Measurements from ENCODE around the gene KRT6C. TPM values are rescaled to one million over a fixed set of nuclear protein-coding genes. Genes with fewer than 3 reads are reported as not detected.

Gene KRT6C
- total RNA-seq, 1 donor from 2014 or later: not detected

DNA sequence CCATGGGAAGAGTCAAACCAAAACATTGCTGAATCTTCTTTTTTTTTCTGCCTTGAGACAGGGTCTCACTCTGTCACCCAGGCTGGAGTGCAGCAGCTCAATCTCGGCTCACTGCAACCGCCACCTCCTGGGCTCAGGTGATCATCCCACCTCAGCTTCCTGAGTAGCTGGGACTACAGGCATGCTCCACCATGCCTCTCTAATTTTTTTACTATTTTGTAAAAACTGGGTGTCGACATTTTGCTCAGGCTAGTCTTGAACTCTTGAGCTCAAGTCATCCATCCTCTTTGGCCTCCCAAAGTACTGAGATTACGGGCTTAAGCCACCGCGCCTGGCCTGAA lies 38.0 kb downstream of the KRT6C start:
- no peak for DNase-seq (ENCODE audit: low read depth in 2 of 2)

DNA sequence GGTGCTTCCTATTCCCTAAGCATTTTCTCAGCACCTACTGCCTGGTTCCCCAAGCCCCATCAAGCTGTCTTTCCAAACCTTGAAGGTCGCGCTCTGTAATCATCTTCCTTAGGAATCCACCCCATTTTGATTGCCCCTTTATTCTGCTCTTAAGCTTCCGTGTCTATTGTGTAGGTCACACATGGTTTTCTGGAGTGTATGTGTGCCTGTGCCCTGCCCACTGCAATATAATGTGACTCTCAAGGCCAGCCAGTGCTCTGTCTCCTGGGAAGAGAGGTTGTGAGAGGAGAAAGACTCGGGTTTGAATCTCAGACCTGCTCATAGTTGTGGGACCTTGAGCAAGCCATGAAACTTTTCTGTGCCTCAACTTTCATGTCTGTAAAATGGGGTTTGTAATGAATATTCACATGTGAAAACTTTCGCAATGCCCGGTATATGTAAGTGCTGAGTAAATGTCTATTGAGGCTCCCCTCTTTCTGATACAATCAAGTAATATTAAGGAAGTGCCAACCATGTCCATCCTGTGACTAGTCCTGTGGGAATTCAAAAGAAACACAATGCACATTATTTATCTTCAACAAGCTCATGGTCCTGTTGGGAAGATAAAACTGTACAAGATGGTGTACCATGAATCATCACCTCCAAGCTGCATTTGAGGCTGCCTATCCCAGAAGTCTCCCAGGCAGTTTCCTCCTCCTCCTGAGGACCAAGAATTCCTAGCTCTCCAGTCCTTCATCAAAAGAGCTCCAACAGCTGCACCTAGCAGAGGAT lies 38.7 kb downstream of the KRT6C start:
- peak in 1 of 2 donors; percentile 40 for DNase-seq (ENCODE audit: low read depth in 2 of 2)

DNA sequence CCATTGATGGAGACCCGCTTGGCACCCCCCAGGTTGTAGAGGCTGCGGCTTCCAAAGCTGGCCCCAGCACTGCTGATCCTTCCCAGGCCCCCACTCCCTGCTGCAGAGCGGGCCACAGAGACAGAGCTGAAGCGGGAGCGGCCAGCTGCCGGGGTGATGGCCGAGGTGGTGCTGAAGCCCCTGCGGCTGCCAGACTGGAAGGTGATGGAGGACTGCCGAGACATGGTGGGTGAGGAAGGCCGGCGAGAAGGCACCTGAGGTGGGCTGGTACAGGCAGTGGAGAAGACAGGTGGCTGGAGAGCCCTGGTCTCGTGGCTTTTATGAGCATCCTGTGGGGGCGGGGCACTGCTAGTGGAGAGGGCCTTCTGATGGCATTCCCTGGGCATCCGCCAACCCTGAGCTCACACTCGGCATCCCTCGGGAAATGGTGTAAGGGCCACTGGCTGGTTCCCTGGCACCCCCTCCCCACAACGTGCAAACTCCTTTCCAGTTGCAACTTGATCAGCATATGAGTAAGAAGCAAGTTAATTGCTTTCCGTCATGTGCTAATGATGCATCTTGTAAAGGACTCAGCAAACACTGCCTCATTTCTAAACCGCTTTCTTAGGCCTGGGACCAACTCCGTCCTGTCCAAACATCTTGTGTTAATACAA lies 39.4 kb downstream of the KRT6C start, which contains the start of gene KRT75:
TSS of gene KRT75 (minus strand) at position 291 of the 653 bp plus-strand sequence. CDS start at position 224, 67 bp downstream.
- no peak for DNase-seq (ENCODE audit: low read depth in 2 of 2)

DNA sequence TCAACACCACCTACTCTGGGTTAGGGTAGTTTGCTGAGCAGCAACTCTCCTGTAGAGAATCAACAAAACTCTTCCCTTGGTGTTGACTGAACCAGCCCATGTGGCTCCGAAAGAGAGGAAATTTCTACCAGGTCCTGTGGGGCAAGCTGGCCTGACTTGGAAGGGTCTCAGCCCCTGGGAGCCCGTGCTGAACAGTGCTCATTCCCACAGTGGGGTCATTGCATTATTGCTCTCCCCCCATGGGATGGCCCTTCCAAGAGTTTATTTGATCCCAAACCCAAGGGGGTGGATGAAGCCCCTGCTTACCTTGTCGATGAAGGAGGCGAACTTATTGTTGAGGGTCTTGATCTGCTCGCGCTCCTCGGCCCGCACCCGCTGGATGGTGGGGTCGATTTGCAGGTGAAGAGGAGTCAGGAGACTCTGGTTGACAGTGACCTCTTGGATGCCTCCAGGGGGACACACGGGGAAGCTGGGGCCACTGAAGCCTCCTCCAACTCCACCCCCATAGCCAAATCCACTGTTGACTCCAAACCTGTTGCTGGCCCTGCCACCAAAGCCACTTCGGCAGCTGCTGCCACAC lies 40.0 kb downstream of the KRT6C start:
- DNase-seq (ENCODE audit: low read depth in 2 of 2): no peak

DNA sequence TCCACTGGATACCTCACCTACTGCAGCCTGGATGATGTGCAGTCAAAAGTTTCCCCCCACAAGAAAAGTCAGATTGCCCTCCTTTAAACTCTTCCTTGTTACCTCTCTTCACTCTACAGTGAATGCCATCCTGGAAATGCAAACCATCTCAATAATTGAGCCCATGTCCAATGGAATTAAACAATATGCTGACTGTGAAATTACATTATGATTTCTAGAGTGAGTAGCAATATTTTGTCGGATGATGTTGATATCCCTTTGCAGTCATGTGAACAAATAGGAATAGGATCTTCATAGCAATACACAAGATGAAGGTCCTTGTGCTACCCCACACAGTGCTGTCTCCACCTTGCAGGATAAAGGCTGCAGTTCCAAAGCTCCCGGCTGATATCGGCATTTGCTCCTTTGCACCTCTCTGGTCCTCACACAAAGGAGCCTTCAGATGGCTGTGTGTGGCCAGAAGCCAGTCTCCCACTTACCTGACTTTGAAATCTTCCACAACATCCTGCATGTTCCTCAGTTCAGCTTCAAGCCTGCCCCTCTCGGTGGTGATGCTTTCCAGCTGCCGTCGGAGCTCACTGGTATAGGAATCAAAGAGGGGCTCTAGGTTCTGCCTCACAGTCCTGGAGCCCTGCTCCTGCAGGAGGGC lies 40.9 kb downstream of the KRT6C start:
- no peak for DNase-seq (ENCODE audit: low read depth in 2 of 2)

DNA sequence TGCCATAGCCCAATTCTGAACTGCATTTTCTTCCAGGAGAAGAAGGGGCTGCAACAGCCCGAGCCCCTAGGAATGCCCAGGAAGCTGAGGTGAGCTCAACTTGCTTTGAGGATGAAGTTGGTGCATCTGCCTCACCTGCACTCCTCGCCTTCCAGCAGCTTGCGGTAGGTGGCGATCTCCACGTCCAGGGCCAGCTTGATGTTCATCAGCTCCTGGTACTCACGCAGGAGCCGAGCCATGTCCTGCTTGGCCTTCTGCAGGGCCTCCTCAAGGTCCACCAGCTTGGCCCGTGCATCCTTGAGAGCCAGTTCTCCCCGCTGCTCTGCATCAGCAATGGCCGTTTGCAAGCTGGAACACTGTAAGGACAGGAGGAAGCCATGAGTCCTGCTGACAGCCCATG lies 45.5 kb downstream of the KRT6C start:
- DNase-seq (ENCODE audit: low read depth in 2 of 2): no peak

DNA sequence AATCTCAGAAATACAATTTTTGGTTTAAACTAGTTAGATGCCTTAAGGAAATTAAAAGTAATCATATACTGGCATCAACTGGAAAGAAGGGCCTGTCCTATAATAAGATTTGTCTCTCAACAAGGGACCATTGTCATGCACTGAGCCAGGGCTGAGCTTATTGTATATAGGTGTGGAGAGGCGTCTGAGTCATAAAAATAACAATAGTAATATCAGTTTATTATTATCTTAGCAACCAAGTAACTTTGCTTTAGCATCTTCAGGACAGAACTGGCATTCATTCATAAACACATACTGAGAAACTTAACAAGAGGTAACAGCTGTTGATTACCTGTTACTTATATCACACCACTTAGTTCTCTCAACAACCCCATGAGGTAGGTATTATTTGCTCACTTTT lies 46.5 kb downstream of the KRT6C start:
- peak in 1 of 2 donors; percentile 32 for DNase-seq (ENCODE audit: low read depth in 2 of 2)

DNA sequence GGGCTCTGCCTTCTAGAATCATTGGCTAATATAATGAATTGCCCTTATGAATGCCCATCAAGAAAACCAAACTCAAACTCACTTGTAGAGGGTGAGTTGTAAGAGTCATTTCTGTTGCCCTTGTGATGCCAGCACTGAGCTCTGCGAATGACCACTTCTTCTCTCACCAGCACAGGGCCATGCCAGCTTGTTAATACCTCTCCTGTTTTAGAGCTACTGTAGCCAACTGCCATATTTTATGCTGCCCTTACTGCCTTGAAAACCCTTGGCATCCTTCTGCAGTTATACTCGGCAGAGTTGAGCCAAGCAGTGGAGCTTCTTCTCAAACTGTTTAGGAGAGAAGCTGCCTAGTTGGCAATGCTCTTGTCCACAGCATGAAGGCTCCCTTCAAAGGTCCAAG lies 47.6 kb downstream of the KRT6C start:
- no peak for DNase-seq (ENCODE audit: low read depth in 2 of 2)

DNA sequence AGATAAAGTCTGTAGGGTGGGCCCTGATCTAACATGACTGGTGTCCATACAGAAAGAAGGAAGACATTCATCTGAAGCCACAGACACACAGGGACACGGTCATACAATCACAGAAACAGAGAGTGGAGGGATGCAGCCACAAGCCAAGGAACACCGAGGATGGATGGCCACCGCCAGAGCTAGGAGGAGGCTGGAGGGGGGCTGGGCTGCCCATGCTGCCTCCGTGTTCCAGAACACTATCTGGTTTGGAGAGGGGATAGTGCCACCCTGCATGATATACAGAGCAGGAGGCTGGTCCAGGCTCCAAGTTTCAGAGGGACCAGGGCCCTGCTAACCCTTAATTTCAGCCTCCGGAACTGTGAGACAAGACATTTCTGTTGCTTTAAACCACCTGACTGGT lies 48.1 kb downstream of the KRT6C start:
- no peak for DNase-seq (ENCODE audit: low read depth in 2 of 2)

DNA sequence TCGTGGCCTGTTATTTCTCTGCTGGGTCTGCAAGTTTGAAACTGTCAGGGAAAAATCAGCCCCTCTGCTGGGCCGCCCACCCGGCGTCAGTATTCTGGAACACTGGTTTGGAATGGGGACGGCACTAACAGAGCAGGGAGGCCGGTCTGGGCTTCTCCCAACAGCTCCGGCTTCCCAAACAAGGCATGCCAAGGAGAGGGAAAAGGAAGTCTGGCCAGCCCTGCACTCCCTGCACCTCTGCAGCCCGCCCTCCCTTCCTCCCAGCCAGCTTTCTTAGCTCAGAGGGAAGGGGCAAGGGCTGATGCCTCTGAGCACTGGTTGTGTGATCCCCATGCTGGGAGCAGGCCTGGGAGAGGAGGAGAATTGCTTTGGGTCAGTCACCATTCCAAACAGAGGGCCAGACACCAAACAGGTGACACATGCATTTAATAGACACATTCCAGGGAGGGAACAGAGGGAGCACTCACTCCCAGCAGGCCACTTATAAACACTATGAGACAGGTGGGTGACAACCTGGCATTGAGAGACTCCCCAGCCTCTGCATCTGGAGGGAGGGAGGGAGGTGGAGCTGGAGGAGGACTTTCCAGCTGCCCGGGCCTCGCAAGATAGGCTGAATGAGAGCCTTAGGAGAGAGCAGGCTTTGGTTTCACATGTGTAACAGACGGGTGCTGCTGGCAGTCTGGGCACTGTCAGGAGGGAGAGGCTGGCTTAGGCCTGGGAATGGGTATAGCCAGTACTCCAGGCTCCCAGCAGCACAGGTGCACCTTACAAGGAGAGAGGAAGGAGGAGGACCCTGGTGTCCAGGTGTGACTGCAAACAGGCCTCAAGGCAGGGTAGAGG lies 49.7 kb downstream of the KRT6C start:
- DNase-seq (ENCODE audit: low read depth in 2 of 2): no peak

DNA sequence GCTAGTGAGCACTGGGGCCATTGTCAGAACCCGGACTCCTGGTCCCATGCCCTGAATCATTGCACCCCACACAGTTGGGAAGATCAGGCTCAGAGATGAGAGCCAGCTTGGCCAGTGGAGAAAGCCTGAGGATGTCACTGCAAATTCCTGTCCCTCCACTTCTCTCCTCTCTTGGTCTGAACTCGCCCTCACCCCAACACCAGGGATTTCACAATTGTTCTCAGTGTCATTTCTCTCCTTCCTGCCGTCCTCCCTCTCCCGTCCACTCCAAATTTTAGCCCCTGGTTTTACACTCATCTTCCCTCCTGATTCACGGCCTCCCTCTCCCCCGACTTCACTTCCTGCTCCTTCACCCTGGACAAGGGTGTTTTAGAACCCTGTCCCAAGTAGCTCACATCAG lies 50.6 kb downstream of the KRT6C start:
- no peak for DNase-seq (ENCODE audit: low read depth in 2 of 2)

DNA sequence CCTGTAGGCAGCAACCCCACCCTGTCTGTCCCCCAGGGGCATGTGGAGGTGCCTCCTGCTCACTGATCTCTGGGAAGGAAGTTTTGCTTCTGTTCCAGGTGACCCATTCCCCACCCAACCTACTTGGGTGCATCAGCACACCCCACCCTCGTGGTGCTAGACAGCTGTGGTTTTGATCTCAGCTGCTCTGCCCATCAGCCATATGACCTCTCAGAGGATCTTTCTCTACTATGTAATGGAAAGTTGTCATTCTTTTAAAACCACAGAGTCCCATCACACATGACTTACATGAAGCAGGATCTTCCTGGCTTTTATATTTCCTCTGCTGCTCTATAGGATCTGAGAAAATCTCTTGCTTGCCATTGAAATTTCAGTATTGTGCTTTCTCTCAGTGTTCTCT lies 53.9 kb downstream of the KRT6C start:
- no peak for DNase-seq (ENCODE audit: low read depth in 2 of 2)

DNA sequence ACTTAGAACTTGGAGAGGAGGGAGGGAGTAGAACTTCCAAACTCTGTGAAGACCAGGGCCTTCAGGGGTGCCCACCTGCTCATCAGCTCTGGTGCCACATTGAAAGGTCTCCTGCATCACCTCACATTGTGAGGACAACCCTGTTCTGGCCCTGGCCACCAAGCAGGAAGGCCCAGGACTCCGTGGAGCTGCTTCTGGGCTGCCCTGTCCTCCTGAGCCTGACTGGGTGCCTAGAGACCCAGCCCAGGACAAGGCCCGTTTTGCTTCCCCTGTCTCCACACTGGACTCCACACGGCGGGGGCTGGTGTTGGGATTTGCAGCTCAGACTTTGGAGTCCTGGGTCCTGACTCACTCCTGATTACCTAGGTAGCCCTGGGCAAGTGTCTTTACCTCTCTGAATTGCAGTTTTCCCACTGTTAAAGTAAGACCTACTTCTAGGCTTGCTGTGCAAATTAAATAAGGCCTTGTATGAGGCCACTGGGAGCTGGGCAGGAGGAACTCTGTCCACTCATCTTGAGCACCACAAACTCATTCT lies 55.0 kb downstream of the KRT6C start:
- no peak for DNase-seq (ENCODE audit: low read depth in 2 of 2)

Other genes starting within 250 kb of the KRT6C start
- gene KRT7, start 240.6 kb downstream of the KRT6C start, total RNA-seq: 7.0 and 52.2 TPM in 2 replicates
- gene KRT86, start 199.2 kb downstream of the KRT6C start, total RNA-seq: under 0.01 TPM in 1 of 2 replicates, not detected in the other
- 0.13 TPM in 1 of 2 replicates, not detected in the other for gene KRT81, start 182.3 kb downstream of the KRT6C start, total RNA-seq
- gene KRT83, start 152.4 kb downstream of the KRT6C start, total RNA-seq: not detected in 2 replicates
- gene KRT85, start 106.3 kb downstream of the KRT6C start, total RNA-seq: not detected in 2 replicates
- gene KRT84, start 88.2 kb downstream of the KRT6C start, total RNA-seq: not detected in 2 replicates
- not detected in 2 replicates for gene KRT82, start 67.5 kb downstream of the KRT6C start, total RNA-seq
- not detected in 2 replicates for gene KRT75, start 39.4 kb downstream of the KRT6C start, total RNA-seq
- gene KRT6B, start 21.7 kb downstream of the KRT6C start, total RNA-seq: not detected in 2 replicates
- 0.13 TPM in 1 of 2 replicates, not detected in the other for gene KRT6A, start 19.5 kb upstream of the KRT6C start, total RNA-seq
- under 0.01 and 0.13 TPM in 2 replicates for gene KRT5, start 46.6 kb upstream of the KRT6C start, total RNA-seq
- not detected in 2 replicates for gene KRT71, start 79.3 kb upstream of the KRT6C start, total RNA-seq
- gene KRT74, start 100.0 kb upstream of the KRT6C start, total RNA-seq: not detected in 2 replicates
- not detected in 2 replicates for gene KRT72, start 127.7 kb upstream of the KRT6C start, total RNA-seq
- gene KRT73, start 144.8 kb upstream of the KRT6C start, total RNA-seq: not detected in 2 replicates
- not detected in 2 replicates for gene KRT2, start 178.4 kb upstream of the KRT6C start, total RNA-seq
- not detected in 2 replicates for gene KRT1, start 206.6 kb upstream of the KRT6C start, total RNA-seq
- gene KRT77, start 229.7 kb upstream of the KRT6C start, total RNA-seq: not detected in 2 replicates